SK-N-MC (cell line): ENCODE results near the gene SLC29A4.

Source experiments
- EZH2 ChIP-seq: fragments of 200-600 bp; sonication (generic); IDR thresholded peaks from one replicate; pipeline ENCODE4 v1.6.1; 2017; ENCODE audit warnings: antibody characterized with exemption
- FOXP2 ChIP-seq: optimal IDR thresholded peaks from 2 replicates; pipeline ENCODE3; 2011; ENCODE audit warnings: mild to moderate bottlenecking, moderate library complexity; ENCODE audit not compliant: insufficient read depth; ENCODE audit errors: extremely low read length, control extremely low read depth
- POLR2AphosphoS5 ChIP-seq: IDR thresholded peaks from 2 replicates; pipeline ENCODE4 v1.6.1; 2012; ENCODE audit warnings: mild to moderate bottlenecking, low read depth, low read length, borderline replicate concordance

DNA sequence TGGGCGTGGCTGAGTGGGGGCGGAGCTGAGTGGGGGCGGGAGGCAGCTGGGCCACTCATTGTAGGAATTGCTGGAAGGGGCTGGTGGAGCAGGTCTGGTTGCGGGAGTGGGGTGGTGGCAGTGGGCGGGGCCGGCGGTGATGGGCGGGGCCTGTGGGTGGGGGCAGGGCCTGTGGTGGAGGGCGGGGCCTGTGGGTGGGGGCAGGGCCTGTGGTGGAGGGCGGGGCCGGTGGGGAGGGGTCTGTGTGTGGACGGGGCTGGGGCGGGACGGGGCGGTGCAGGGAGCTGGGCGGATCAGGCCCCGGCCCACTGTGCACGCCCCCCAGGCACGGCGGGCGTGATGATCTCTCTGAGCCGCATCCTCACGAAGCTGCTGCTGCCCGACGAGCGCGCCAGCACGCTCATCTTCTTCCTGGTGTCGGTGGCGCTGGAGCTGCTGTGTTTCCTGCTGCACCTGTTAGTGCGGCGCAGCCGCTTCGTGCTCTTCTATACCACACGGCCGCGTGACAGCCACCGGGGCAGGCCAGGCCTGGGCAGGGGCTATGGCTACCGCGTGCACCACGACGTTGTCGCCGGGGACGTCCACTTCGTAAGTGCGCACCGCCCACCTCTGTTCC lies 14.0 kb downstream of the SLC29A4 start:
- TF ChIP-seq EZH2 (no peak), FOXP2 (no peak), POLR2AphosphoS5 (no peak)
